ENCODE results near the gene USP24.
"Not testable (repeated sequence)": the region's sequence is repeated elsewhere in the genome, so short reads cannot be mapped to it uniquely, and the experiment has no call there.

Gene USP24

DNA sequence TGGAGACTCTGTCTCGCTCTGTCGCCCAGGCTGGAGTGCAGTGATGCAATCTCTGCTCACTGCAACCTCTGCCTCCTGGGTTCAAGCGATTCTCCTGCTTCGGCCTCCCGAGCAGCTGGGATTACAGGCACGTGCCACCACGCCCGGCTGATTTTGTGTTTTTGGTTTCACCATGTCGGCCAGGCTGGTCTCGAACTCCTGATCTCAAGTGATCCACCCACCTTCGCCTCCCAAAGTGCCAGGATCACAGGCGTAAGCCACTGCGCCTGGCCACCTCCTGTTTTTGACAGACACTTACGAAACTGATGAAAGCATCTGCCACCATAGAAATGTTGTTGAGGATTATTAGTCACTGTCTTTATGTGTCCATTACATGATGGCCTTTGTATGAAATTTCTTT lies 106.2 kb downstream of the USP24 start:
- not testable (repeated sequence) for DNase-seq

DNA sequence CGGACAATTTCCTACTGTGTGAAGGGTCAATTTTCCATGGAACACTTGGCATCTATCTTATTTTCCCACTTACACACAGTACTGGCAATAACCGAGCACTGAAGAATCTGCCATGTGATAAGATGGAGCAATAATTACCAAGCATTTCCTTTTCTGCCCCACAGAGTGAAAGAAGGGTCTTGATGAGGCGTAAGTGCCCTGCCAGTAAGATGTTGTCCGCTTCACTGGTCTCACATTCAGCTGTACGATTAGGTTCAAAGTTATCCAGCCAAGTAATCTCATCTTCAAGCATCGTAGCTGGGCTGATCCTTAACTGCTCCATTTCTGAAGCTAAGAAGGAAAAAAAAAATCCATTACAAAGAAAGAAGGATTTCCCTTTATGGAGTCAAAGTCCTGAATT lies 108.1 kb downstream of the USP24 start:
- DNase-seq: no peak

DNA sequence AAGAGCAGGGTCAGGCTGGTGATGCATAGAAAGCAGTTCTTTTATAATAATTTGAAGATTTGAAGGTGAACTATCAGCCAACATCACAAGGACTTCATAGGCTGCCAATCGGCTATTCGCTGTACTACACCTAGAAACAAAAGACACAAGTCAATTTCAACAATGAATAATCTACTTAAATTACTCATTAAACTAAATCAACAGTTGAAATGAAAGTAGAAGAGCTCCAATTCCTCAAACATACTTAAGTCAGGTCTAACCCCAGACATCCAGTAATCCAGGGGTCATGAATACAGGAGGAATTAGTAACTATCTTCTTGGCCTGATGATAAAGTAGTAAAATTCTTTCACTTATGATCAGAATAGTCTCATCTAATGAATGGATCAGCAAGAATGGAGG lies 111.3 kb downstream of the USP24 start:
- no peak for DNase-seq

GRCh38 chr1:55095095-55095494 lies 120.1 kb downstream of the USP24 start:
- DNase-seq: no peak

DNA sequence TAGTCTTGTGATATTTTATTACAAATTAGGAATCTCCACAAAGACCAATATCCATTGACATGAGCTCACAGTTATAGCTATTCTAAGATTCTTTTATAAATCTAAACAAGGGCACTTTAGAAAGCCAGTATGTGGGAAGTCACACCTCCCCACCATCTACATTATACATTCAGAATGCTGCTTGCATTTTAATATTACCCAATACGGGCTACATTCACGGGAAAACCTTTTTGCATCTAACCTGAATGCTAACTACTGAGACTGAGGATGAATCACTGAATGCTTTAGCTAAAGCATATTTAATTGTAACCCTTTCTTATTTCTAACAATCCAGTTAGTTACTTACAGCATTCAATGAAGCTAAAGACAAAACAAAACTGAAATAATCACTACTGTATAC lies 122.7 kb downstream of the USP24 start:
- DNase-seq: no peak

DNA sequence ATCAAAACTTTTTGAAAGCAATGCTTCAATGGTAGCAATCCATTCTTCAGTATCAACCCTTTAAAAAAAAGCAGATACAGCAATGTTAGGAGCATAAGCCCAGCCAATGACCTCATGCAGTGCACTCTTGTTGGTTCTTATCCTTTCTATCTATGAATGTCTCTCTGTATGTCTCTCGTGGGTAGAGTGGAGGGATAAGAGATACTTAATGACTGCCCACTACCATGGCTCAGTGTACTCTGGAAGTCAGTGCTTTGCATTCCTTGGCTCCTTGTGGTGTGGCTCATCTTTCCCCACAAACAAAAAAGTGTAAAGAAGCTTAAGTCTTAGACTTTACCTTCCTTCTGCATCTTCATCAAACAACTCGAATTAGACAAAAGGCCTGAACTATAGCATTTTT lies 125.5 kb downstream of the USP24 start:
- DNase-seq: no peak

DNA sequence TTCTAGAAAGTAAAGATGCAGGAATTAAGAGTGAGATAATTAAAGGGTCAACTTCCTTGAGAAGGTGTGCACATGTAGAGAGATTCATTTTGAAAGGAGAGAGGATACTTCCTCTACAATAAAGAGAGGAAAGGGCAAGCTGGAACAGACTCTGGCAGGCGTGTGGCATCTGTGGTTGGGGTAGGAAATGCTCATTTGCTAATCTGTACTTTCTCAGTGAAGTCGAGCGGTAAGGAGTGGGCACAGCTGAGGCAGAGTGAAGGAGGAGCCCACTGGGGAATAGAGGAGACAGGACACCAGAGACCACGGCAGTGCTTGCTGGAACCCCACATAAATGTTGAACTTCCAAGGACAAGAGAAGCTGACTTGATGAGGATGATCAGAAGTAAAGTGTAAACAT lies 126.8 kb downstream of the USP24 start:
- no peak for DNase-seq

DNA sequence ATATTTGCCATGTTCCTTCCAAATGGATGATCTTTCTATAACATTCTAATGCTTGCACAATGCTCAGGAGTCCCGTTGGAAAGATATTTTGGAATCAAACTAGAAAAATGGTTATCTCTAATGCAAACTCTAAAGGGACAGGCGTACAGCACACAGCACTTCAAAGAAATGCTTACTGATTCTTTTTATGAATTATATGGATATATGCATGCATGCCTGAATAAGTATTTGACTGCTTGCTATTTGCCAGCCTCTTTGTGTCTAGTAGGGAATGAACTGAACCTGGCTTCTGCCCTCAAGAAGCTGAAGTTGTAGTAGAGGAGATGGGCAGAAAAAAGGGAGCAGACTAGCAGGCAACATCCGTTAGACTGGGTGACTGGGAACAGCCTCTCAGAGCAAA lies 127.7 kb downstream of the USP24 start:
- no peak for DNase-seq

DNA sequence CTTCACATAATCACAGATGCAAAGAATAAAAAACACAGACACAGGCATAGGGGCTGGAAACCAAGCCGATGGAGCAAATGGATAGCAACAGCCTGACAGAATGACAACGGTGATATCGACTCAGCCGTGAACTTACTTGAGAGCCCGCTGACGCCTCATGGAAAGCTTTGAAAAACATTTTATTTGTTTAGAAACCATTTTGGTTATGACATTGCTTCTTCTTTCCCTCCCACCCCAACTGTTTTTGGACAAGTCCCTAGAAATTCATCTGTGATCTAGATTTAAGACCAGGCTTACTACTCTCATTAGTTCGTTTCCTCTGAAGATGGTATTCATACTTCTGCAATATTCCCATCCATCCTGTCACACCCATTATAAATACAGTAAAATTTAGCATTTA lies 130.9 kb downstream of the USP24 start:
- DNase-seq: no peak

- DNase-seq: no peak
These were observed 133.3 kb downstream of the USP24 start for GRCh38 chr1:55081905-55082296.

- DNase-seq: no peak
These were observed 133.8 kb downstream of the USP24 start for GRCh38 chr1:55081188-55081904.

DNA sequence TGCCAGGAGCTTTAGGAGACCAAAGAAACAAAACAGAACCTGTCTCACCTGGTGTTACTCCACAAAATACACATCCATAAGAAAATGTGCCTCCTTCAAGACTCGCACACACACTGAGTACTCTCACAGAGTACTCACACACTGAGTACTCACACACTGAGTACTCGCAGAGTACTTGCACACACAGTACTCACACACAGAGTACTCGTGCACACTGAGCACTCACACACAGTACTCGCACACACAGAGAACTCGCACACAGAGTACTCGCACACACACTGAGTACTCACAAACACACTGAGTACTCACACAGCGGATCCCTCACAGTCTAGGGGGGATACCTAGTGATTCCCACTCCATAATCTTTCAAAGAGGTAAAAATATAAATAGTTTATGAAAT lies 135.5 kb downstream of the USP24 start:
- DNase-seq: no peak

DNA sequence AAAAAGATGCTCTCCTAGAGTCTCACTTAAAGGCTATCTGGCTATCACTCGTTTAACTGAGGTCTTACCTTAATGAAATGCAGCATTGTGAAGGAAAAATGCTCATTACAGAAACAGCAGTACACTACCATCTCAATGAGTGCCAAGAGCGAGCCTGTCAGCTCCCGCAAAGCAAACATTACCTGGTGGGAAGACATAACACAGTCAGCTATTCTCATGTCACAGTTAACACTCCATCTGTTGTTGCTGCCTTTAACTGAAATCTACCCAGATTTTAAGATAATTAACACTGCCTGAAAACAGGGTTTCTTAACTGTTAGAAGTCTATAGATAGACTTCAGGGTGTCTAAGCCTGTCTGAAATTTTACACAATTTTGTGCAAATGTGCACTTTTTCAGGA lies 136.7 kb downstream of the USP24 start:
- DNase-seq: no peak

- DNase-seq: no peak
These were observed 138.8 kb downstream of the USP24 start for GRCh38 chr1:55076356-55076755.

GRCh38 chr1:55074455-55074854 lies 140.7 kb downstream of the USP24 start:
- no peak for DNase-seq

- DNase-seq: no peak
These were observed 141.8 kb downstream of the USP24 start for GRCh38 chr1:55073187-55073916.

DNA sequence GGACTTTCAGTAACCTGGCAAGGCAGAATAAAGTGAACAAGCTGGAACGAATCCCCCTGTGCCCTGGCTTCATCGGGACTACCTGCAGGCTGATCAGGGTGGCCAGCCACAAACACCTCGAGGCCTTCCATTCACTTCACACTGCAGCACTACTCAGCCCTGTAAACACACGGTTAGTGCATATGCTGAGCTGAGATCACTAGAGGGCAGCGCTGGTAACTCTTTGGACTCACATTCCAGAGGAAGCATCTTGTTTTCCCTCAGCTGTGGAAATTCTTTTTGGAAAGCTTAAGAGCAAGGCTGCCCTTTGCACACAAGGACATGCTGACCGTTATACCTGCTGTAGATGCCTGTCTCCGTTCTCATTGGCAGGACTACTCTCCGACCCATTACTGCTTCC lies 143.7 kb downstream of the USP24 start:
- DNase-seq: no peak

GRCh38 chr1:55070293-55071164 lies 144.6 kb downstream of the USP24 start:
- DNase-seq: no peak

- DNase-seq: no peak
These were observed 145.9 kb downstream of the USP24 start for GRCh38 chr1:55069280-55069679.

DNA sequence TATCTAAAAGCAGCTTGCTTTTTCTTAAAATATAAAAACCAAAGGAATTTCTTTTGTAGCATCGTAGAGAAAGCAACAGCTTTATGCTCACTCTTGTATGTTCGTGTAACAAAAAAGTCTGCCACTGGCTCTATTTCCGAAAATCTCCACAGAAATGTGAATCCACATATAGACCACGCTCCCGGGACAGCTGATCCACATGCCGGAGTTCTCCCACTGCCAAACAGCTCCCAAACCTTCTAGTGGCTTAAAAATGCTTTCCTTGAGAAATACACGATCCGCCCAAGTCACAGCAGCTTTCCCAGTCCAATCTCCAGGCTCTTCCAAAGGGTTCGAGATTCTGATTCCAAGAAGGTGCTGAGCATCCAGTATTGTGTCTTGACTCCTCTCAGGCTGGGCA lies 146.5 kb downstream of the USP24 start:
- DNase-seq: no peak

GRCh38 chr1:55067914-55068313 lies 147.2 kb downstream of the USP24 start:
- DNase-seq: no peak

DNA sequence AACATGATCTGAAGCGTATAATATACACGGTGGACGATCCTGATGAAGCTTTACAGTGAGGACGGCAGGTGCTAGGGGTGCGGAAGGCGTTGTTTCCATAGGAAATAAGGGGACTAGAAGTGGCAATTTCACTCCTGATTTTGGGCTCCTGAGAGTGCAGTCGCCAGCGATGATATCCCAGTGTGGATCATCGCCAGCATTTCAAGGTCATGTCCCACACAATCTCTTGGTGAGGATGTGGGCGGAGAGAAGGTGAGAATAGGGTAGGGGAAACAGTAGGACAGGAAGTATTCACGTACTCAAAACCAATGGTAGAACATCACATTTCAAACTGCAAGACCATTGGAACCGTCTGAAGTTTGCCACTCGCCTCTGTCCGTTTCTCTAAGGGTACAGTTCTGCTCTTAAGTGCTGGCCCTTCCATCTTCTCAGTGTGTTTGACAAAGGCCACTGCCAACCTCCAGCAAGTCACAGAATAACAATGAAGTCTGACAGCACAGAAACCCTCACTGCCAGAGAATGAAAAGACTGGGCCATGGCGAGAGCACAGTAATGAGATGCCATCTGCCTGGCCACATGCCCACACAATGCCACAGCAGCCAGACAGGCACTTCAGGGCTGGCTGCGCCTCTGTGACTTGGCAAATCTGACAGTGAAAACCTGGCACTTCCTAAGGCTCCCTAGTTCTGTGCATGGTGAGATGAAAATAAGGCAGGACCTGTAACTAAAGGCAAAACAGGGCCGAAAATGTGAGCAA lies 148.0 kb downstream of the USP24 start:
- no peak for DNase-seq

- no peak for DNase-seq
These were observed 149.5 kb downstream of the USP24 start for GRCh38 chr1:55065648-55066047.
